NOMO-1 treated with DMSO at 0.1 percent for 48 hours (cell line): Measurements from ENCODE around the gene POR.
"Not testable (repeated sequence)": the region's sequence is repeated elsewhere in the genome, so short reads cannot be mapped to it uniquely, and the experiment has no call there.

Experiments
- DNase-seq: peaks from one replicate; lab custom pipeline; 2025; ENCODE audit not compliant: unreplicated experiment; lab: John Stamatoyannopoulos, UW

POR gene

DNA sequence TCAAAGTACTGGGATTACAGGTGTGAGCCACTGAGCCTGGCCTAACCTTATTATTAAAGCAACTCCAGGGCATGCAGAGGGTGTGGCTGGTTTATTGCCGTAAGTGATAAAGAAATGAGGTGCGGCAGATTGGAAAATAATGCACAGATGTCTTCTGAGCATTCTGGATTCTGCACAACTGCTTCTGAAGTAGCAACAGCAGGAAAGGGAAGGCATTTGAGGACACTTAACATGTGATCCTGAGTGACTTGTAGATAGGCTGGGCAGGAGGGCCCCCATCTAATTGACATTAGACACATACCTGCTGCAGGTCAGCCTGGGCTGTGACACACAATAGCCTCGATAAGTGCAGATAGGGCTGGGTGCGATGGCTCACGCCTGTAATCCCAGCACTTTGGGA is 30.5 kb upstream of the POR start:
- no peak for DNase-seq

GRCh38 chr7:75885036-75885435 is 29.9 kb upstream of the POR start:
- no peak for DNase-seq

GRCh38 chr7:75887669-75888369 is 27.1 kb upstream of the POR start:
- DNase-seq = no peak

DNA sequence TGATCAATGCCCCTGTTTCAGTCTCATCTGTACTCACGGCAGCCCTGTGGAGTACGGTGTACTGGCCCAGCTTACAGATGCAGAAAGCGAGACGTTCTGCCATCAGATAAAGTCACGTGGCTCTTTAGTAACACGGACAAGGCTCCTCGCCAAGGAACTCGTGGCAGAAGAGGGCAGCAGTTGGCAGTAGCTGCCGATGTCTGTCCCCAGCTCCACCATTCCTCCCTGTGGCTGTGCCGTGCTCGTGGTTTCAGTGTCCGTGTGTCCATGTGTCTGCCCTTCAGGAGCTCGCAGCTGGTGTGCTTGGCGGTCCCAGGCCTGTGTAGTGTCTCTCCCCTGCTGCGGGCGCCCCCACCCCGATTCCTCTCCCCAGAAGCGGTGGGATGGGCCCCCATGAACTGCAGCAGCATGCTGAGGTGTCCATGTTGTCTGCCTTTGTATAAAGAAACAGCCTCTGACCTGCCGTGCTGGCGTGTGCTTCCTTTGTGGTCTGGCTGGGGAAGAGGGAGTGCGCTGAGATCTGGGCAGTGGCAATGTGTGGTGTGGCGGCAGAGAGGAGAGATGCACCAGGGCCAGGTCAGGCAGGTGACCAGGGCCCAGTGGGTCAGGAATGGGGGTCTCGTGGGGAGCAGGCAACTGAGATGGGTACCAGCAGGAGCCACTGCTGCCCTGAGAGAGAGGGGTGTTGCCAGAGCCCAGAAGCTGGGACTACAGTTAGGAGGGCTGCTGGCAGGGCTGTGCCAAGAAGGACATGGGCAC is 26.3 kb upstream of the POR start:
- no peak for DNase-seq

GRCh38 chr7:75889223-75889825 is 25.6 kb upstream of the POR start:
- no peak for DNase-seq

DNA sequence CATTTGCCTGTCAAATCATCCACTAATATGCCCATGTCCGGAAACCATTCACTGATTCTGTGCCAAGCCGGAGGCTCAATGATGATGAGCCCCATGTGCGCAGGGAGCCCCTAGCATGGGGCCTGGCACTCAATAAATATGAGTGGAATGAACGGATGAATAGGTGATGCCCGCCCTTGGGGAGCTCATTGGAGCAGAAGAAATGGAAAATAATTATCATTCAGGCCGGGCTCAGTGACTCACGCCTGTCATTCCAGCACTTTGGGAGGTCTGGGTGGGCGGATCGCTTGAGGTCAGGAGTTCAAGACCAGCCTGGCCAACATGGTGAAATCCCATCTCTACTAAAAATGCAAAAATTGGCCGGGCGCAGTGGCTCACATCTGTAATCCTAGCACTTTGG is 25.1 kb upstream of the POR start:
- no peak for DNase-seq

DNA sequence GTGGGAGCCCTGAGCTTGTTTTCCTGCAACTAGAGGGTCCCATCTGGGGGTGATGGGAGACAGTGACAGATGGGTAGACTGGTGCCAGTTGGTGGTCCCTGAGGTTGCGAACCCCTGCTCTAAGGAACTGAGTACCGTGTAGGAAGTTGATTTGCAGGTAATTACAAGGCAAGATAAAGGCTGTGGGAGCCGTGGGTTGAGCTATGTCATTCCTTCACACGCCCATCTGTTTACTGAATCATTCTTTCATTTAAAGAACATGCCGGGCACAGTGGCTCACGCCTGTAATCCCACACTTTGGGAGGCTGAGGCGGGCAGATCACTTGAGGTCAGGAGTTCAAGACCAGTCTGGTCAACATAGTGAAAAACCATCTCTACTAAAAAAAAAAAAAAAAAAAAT is 23.7 kb upstream of the POR start:
- DNase-seq = not testable (repeated sequence)

- no peak for DNase-seq
Observed at GRCh38 chr7:75891815-75892411, 23.0 kb upstream of the POR start.

DNA sequence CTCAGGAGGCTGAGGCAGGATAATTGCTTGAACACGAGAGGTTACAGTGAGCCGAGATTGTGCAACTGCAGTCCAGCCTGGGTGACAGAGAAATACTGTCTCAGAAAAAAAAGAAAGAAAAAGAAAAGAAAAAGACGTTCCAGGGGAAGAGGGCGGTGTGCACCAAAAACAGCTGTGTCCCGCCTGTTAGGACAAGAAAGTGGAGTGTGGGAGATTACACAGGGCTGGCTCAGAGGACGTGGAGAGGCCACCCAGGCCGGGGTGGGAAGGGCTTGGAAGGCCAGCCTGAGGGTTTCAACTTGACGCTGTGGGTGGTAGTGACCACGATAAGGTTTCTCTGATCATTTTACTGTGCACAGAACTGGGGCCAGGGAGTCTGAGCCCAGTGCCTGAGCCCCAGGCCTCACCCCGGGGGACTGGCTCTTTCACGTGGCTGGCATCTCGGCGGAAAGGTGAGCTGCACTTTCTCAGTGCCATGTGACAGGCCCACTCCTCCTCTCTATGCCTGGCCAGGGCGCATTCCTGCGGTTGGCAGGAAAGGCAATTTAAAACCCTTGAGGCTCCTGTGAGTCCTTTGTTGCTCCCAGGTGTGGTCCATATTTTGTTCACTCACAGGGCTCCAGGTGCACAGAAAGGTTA is 22.2 kb upstream of the POR start:
- DNase-seq = peak; percentile 13

GRCh38 chr7:75896803-75897327 is 18.1 kb upstream of the POR start:
- DNase-seq = no peak

- DNase-seq = no peak
Observed at GRCh38 chr7:75900617-75901315, 14.2 kb upstream of the POR start.

GRCh38 chr7:75905785-75906604 is 9.0 kb upstream of the POR start:
- peak; percentile 100 for DNase-seq

- DNase-seq = peak; percentile 50
Observed at GRCh38 chr7:75906991-75907667, 7.8 kb upstream of the POR start.

DNA sequence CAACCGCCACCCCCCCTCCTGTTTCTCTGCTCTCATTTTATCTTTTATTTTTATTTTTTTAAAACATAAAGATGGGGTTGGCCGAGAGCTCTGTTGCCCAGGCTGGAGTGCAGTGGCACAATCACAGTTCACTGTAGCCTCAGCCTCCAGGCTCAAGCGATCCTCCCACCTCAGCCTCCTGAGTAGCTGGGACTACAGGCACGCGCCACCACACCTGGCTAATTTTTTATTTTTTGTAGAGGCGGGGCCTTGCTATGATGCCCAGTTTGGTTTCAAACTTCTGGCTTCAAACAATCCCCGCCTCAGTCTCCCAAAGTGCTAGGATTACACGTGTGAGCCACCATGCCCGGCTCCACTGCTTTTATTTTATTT is 7.3 kb upstream of the POR start:
- DNase-seq = not testable (repeated sequence)

GRCh38 chr7:75909521-75910132 is 5.3 kb upstream of the POR start:
- no peak for DNase-seq

- DNase-seq = not testable (repeated sequence)
Observed at GRCh38 chr7:75911186-75911585, 3.8 kb upstream of the POR start.

DNA sequence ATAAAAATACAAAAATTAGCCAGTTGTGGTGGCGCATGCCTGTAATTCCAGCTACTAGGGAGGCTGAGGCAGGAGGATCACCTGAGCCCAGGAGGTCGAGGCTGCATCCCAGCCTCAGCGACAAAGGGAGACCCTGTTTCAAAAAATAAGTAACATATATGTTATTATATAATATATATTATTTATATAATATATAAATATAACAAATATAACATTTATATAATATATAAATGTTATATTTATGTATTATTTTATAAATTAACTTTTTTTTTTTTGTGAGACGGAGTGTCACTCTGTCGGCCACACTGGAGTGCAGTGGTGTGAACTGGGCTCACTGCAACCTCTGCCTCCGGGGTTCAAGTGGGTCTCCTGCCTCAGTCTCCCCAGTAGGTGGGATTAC is 1.5 kb upstream of the POR start:
- no peak for DNase-seq

GRCh38 chr7:75914169-75914654 is 743 bp upstream of the POR start:
- DNase-seq = no peak
